HG03139 (cell line): ENCODE results near the gene KLK13.

ENCODE experiments used
- ATAC-seq: cut with Tn5 transposase; IDR thresholded peaks from one replicate; pipeline ENCODE4 v1.9.1; 2021; ENCODE audit not compliant: unreplicated experiment

Gene KLK13

GRCh38 chr19:51093101-51093500, 28.2 kb upstream of the KLK13 start:
- ATAC-seq: no peak

GRCh38 chr19:51091895-51092873, 27.3 kb upstream of the KLK13 start:
- no peak for ATAC-seq

GRCh38 chr19:51091126-51091525, 26.2 kb upstream of the KLK13 start:
- ATAC-seq: no peak

GRCh38 chr19:51090471-51090870, 25.6 kb upstream of the KLK13 start:
- no peak for ATAC-seq

GRCh38 chr19:51089786-51090185, 24.9 kb upstream of the KLK13 start:
- ATAC-seq: no peak

GRCh38 chr19:51086153-51086850, 21.4 kb upstream of the KLK13 start:
- ATAC-seq: no peak

GRCh38 chr19:51084505-51084904, 19.6 kb upstream of the KLK13 start:
- no peak for ATAC-seq

- no peak for ATAC-seq
These were observed 18.9 kb upstream of the KLK13 start for GRCh38 chr19:51083783-51084182.

GRCh38 chr19:51083181-51083580, 18.3 kb upstream of the KLK13 start:
- no peak for ATAC-seq

- no peak for ATAC-seq
These were observed 17.7 kb upstream of the KLK13 start, which contains the start of gene KLK14 for GRCh38 chr19:51082611-51083010. KLK14 (minus strand) TSS chr19:51082887; CDS start chr19:51082614, 273 bp downstream.

GRCh38 chr19:51081476-51081875, 16.6 kb upstream of the KLK13 start:
- ATAC-seq: no peak

GRCh38 chr19:51079481-51080110, 14.7 kb upstream of the KLK13 start:
- no peak for ATAC-seq

- no peak for ATAC-seq
These were observed 13.8 kb upstream of the KLK13 start for GRCh38 chr19:51078731-51079130.

- no peak for ATAC-seq
These were observed 13.2 kb upstream of the KLK13 start for GRCh38 chr19:51078104-51078503.

GRCh38 chr19:51076631-51077213, 11.8 kb upstream of the KLK13 start:
- ATAC-seq: no peak

GRCh38 chr19:51075998-51076397, 11.1 kb upstream of the KLK13 start:
- no peak for ATAC-seq

- no peak for ATAC-seq
These were observed 6.2 kb upstream of the KLK13 start for GRCh38 chr19:51071095-51071405.

GRCh38 chr19:51070334-51071094, 5.6 kb upstream of the KLK13 start:
- ATAC-seq: no peak

- no peak for ATAC-seq
These were observed 1.7 kb upstream of the KLK13 start for GRCh38 chr19:51066393-51067186.
